ENCODE measurements around the gene VSIR. TPM values are rescaled to one million over a fixed set of nuclear protein-coding genes. Genes with fewer than 3 reads are reported as not detected.

VSIR gene
- total and polyA plus RNA-seq, 10 of the 15 experiments (the other 5 are each of a cell fraction or from before 2014, with no cell fraction given) = 0.19 to 12.5 (median 6.7) TPM

DNA sequence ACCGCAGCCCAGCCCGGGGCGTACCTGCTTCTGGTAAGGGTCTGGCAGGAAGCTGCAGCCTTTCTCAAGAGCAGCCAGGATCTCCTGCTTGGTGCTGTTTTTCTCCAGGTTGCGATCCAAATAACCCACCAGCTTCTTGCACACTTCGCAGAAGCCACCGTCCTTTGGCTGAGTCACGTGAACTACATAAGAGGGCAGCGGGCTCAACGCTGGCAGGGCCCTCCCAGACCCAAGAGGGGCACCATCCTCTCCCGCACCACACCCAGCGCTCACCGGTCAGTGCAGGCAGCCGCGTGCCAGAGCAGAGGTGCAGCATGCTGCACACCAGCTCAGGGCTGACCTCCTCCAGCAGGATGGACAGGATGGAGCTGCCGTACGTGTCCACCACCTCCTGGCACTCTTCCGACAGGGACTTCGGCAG, 46.1 kb upstream of the VSIR start:
- ChIA-PET POLR2A (no interaction called here), SMC1A (ENCODE audit: uncharacterized antibody, unreplicated experiment) (interaction anchor here (1.2 kb wide), 1 partner anchor 77 kb away, joined by 4 read pairs; no protein-coding TSS in a partner anchor), RAD21 (ENCODE audit: unreplicated experiment) (no interaction called here), CTCF (no interaction called here)
- BruUV-seq (replicated peaks) = no TSS peak
- no peaks in the 10 kb centered on the region for H3K27me3 ChIP-seq (replicated peaks in 1 of 2; ENCODE audit: control insufficient read depth in 2 of 2, insufficient read depth in 2 of 2, low read length in 1 of 2)
- TF ChIP-seq SIN3A (IDR thresholded peaks at IDR 0.05; ENCODE audit: low read depth, low read length) (no peak), IKZF2 (IDR thresholded peaks at IDR 0.05) (no peak), EP300 (IDR thresholded peaks at IDR 0.05; ENCODE audit: borderline replicate concordance in 1 of 2, control insufficient read depth in 1 of 2, low read depth in 2 of 2, low read length in 2 of 2) (no peak), NFIC (IDR thresholded peaks at IDR 0.05; ENCODE audit: low read depth, low read length) (no peak), PML (IDR thresholded peaks at IDR 0.05; ENCODE audit: low read length) (no peak)
- TF ChIP-seq, protein P1, sequence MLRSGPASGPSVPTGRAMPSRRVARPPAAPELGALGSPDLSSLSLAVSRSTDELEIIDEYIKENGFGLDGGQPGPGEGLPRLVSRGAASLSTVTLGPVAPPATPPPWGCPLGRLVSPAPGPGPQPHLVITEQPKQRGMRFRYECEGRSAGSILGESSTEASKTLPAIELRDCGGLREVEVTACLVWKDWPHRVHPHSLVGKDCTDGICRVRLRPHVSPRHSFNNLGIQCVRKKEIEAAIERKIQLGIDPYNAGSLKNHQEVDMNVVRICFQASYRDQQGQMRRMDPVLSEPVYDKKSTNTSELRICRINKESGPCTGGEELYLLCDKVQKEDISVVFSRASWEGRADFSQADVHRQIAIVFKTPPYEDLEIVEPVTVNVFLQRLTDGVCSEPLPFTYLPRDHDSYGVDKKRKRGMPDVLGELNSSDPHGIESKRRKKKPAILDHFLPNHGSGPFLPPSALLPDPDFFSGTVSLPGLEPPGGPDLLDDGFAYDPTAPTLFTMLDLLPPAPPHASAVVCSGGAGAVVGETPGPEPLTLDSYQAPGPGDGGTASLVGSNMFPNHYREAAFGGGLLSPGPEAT (IDR thresholded peaks at IDR 0.05; ENCODE audit: low read depth) = no peak
- H3K4me1 ChIP-seq (ENCODE audit: control insufficient read depth, insufficient read depth, low read length) = no peaks in the 10 kb centered on the region
- no peak for FAIRE-seq
- no peaks in the 10 kb centered on the region for H3K9me3 ChIP-seq (replicated peaks; ENCODE audit: control insufficient read depth, insufficient read depth, low read length)
- intact Hi-C loops (cut with micrococcal nuclease; ENCODE audit: unreplicated experiment) (no loop called here), in situ Hi-C loops (cut with MboI) (no loop called here)
- H3K9ac ChIP-seq (ENCODE audit: control insufficient read depth, insufficient read depth, low read length) = no peak overlapping the region
- H3K36me3 ChIP-seq (ENCODE audit: control insufficient read depth in 2 of 2, insufficient read depth in 2 of 2, low read length in 1 of 2) = peaks cover 29 to 54% of the 10 kb centered on the region in 2 experiments
- no peak for DNase-seq (ENCODE audit: low read depth, low spot score)
- no peaks in the 10 kb centered on the region for H4K20me1 ChIP-seq (ENCODE audit: control insufficient read depth, insufficient read depth)
- no peak overlapping the region for H3K4me2 ChIP-seq (ENCODE audit: control insufficient read depth, insufficient read depth)
- H2AFZ ChIP-seq (ENCODE audit: control insufficient read depth, low read depth, low read length) = no peak overlapping the region
- no peak overlapping the region for H3K27ac ChIP-seq (ENCODE audit: control insufficient read depth, insufficient read depth)
- 92% methylated on average over 18 of the region's 18 CpGs for WGBS (ENCODE audit: insufficient coverage, insufficient replicate concordance, low lambda C conversion rate, missing lambda C conversion rate)
- ATAC-seq = no peak
- H3K4me3 ChIP-seq = no peak overlapping the region
- H3K79me2 ChIP-seq (ENCODE audit: control insufficient read depth, insufficient read depth, low read length) = no peaks in the 10 kb centered on the region
